Measurements from ENCODE around the gene FRMD8. TPM values are rescaled to one million over a fixed set of nuclear protein-coding genes. Genes with fewer than 3 reads are reported as not detected.

FRMD8 gene
- total and polyA plus RNA-seq, 9 of the 15 experiments (the other 6 are each of a cell fraction or from before 2014, with no cell fraction given), result 4.5 to 54.5 (median 15.8) TPM

DNA sequence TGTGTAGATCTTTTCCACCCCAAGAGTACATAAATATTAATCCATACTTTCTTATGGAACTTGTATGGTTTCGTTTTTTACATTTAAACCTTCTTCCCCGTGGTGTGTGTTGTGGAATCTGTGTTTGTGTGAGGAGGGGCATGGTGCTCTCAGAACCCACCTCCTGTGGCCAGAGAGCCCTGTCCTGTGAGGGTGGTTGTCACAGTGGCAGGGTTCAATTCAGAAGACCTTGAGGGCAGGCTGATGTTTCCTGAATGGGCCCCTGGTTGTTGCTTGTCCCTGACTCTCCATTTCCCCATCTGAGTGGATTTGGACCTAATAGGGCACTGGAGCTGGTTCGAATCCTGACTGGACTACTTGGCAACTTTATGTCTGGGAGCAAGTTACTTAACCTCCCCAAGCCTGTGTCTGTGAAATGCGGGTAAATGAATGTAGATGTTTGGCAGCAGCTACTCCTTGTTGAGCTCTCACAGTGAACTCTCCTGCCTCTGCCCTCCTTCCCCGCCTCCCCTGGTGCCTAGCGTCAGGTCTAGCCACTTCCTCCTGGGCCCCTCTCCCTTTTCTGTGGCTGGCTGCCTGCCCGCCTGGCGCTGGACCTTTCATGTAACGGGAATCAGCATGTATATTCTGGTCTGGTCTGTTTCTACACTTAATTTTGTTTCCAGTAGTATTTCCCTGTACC, 43.4 kb downstream of the FRMD8 start (continued):
- TF ChIP-seq ASH1L (IDR thresholded peaks at IDR 0.05; ENCODE audit: borderline replicate concordance, low read depth, partially characterized antibody) (no peak), NFATC3 (IDR thresholded peaks at IDR 0.05) (0 out of 2 replicates have a peak, but pooled peaks have one; percentile 26), ZNF436 (CRISPR knock-in tag; IDR thresholded peaks at IDR 0.05) (peak; percentile 18; the same call in 1 of the 2 replicates), TBP (optimal IDR thresholded peaks at IDR 0.05; ENCODE audit: low read depth, low read length) (no peak), POLR2AphosphoS2 (IDR thresholded peaks at IDR 0.05; ENCODE audit: low read length) (peak; percentile 72), THRAP3 (IDR thresholded peaks at IDR 0.05; ENCODE audit: borderline replicate concordance) (no peak), NCOA1 (IDR thresholded peaks at IDR 0.05; ENCODE audit: low read depth) (no peak), ADNP (tag; IDR thresholded peaks at IDR 0.05) (no peak), BCOR (IDR thresholded peaks at IDR 0.05) (no peak), KHSRP (IDR thresholded peaks at IDR 0.05) (peak; percentile 11; the same call in 1 of the 2 replicates), PRMT5 (CRISPR knock-in tag; IDR thresholded peaks at IDR 0.05) (no peak), RBM39 (optimal IDR thresholded peaks at IDR 0.05; ENCODE audit: low read depth, low read length) (peak; percentile 94), TEAD4 (IDR thresholded peaks at IDR 0.05; ENCODE audit: low read length) (no peak), TEAD4 (CRISPR knock-in tag; IDR thresholded peaks at IDR 0.05; ENCODE audit: borderline replicate concordance) (no peak), MAFF (IDR thresholded peaks at IDR 0.05; ENCODE audit: low read length) (no peak; the same call in 1 of the 2 replicates), CSDE1 (IDR thresholded peaks at IDR 0.05) (no peak), DNMT1 (IDR thresholded peaks at IDR 0.05) (no peak), MTF1 (CRISPR knock-in tag; IDR thresholded peaks at IDR 0.05; ENCODE audit: borderline replicate concordance) (no peak), SPI1 (IDR thresholded peaks at IDR 0.05; ENCODE audit: borderline replicate concordance, low read depth, low read length) (peak; percentile 77), MYNN (IDR thresholded peaks at IDR 0.05) (peak; percentile 69; the same call in 1 of the 2 replicates), MYNN (CRISPR knock-in tag; IDR thresholded peaks at IDR 0.05) (no peak), ZNF175 (CRISPR knock-in tag; IDR thresholded peaks at IDR 0.05; ENCODE audit: low read depth) (no peak), SMARCA4 (IDR thresholded peaks at IDR 0.05) (no peak), MCM7 (IDR thresholded peaks at IDR 0.05) (no peak), MEF2D (tag; conservative IDR thresholded peaks at IDR 0.05; ENCODE audit: low read depth) (no peak), CCNT2 (IDR thresholded peaks at IDR 0.05; ENCODE audit: borderline replicate concordance, extremely low read depth, insufficient read length, low read depth, low read length) (peak; percentile 52), ZNF57 (CRISPR knock-in tag; IDR thresholded peaks at IDR 0.05) (no peak; the same call in 1 of the 2 replicates), HMGN3 (IDR thresholded peaks at IDR 0.05; ENCODE audit: borderline replicate concordance, extremely low read depth, insufficient read length, low read depth, low read length) (peak; percentile 43)
- TF ChIP-seq, protein P1, sequence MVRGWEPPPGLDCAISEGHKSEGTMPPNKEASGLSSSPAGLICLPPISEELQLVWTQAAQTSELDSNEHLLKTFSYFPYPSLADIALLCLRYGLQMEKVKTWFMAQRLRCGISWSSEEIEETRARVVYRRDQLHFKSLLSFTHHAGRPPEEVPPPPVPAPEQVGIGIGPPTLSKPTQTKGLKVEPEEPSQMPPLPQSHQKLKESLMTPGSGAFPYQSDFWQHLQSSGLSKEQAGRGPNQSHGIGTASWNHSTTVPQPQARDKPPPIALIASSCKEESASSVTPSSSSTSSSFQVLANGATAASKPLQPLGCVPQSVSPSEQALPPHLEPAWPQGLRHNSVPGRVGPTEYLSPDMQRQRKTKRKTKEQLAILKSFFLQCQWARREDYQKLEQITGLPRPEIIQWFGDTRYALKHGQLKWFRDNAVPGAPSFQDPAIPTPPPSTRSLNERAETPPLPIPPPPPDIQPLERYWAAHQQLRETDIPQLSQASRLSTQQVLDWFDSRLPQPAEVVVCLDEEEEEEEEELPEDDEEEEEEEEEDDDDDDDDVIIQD (CRISPR knock-in tag; IDR thresholded peaks at IDR 0.05), result no peak
- TF ChIP-seq, protein P2, sequence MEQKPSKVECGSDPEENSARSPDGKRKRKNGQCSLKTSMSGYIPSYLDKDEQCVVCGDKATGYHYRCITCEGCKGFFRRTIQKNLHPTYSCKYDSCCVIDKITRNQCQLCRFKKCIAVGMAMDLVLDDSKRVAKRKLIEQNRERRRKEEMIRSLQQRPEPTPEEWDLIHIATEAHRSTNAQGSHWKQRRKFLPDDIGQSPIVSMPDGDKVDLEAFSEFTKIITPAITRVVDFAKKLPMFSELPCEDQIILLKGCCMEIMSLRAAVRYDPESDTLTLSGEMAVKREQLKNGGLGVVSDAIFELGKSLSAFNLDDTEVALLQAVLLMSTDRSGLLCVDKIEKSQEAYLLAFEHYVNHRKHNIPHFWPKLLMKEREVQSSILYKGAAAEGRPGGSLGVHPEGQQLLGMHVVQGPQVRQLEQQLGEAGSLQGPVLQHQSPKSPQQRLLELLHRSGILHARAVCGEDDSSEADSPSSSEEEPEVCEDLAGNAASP (IDR thresholded peaks at IDR 0.05), result no peak

Measured in K562 (cell line).